Measurements from ENCODE around the gene HYAL2.

HYAL2 gene

GRCh38 chr3:50350527-50351322 is 28.2 kb upstream of the HYAL2 start, which contains the start of the genes CYB561D2 and NPRL2:
Gene CYB561D2, plus strand, starts transcription at chr3:50350862. Its CDS starts 572 bp downstream, at chr3:50351434.
Gene NPRL2, minus strand, starts transcription at chr3:50350775. Its CDS starts 123 bp downstream, at chr3:50350652.
- TF ChIP-seq SUZ12 (IDR thresholded peaks at IDR 0.05; ENCODE audit: extremely low read depth, insufficient read depth, insufficient read length) (no peak), ZNF274 (IDR thresholded peaks at IDR 0.05; ENCODE audit: low read depth, low read length) (no peak), YY1 (IDR thresholded peaks at IDR 0.05; ENCODE audit: insufficient read depth, insufficient read length) (no peak)
- H3K9me3 ChIP-seq (ENCODE audit: insufficient read depth, low read length) = no peaks in the 10 kb centered on the region
- peak within 1 kb of the TSS; percentile 96 for H3K9ac ChIP-seq (ENCODE audit: insufficient read length, low read depth)
- DNase-seq (ENCODE audit: low read depth, low spot score) = peak; percentile 85
- peaks cover 5% of the 10 kb centered on the region for H3K27me3 ChIP-seq (ENCODE audit: insufficient read depth, insufficient read length)
- peaks cover 62% of the 10 kb centered on the region for H3K36me3 ChIP-seq (ENCODE audit: insufficient read depth, insufficient read length, low read length)
- peaks cover 8% of the 10 kb centered on the region for H3K4me1 ChIP-seq (ENCODE audit: insufficient read depth, insufficient read length)
- peak within 1 kb of the TSS; percentile 100 for H3K4me3 ChIP-seq (ENCODE audit: insufficient read length, low read depth)

GRCh38 chr3:50350213-50350526 is 27.6 kb upstream of the HYAL2 start:
- TF ChIP-seq YY1 (IDR thresholded peaks at IDR 0.05; ENCODE audit: insufficient read depth, insufficient read length) = no peak
- no peak for TF ChIP-seq ZNF274 (IDR thresholded peaks at IDR 0.05; ENCODE audit: low read depth, low read length)
- no peak for TF ChIP-seq SUZ12 (IDR thresholded peaks at IDR 0.05; ENCODE audit: extremely low read depth, insufficient read depth, insufficient read length)
- no peak for DNase-seq (ENCODE audit: low read depth, low spot score)
- Histone ChIP-seq H3K9ac (ENCODE audit: insufficient read length, low read depth) (peak overlapping the region; percentile 96), H3K36me3 (ENCODE audit: insufficient read depth, insufficient read length, low read length) (peaks cover 56% of the 10 kb centered on the region), H3K4me1 (ENCODE audit: insufficient read depth, insufficient read length) (peaks cover 9% of the 10 kb centered on the region), H3K9me3 (ENCODE audit: insufficient read depth, low read length) (no peaks in the 10 kb centered on the region), H3K4me3 (ENCODE audit: insufficient read length, low read depth) (peak overlapping the region; percentile 100), H3K27me3 (ENCODE audit: insufficient read depth, insufficient read length) (peaks cover 10% of the 10 kb centered on the region)

- Histone ChIP-seq H3K27me3 (ENCODE audit: insufficient read depth, insufficient read length) (peaks cover 29% of the 10 kb centered on the region), H3K9ac (ENCODE audit: insufficient read length, low read depth) (no peak overlapping the region), H3K36me3 (ENCODE audit: insufficient read depth, insufficient read length, low read length) (peaks cover 32% of the 10 kb centered on the region), H3K4me1 (ENCODE audit: insufficient read depth, insufficient read length) (peaks cover 15% of the 10 kb centered on the region), H3K9me3 (ENCODE audit: insufficient read depth, low read length) (no peaks in the 10 kb centered on the region), H3K4me3 (ENCODE audit: insufficient read length, low read depth) (no peak overlapping the region)
- TF ChIP-seq SUZ12 (IDR thresholded peaks at IDR 0.05; ENCODE audit: extremely low read depth, insufficient read depth, insufficient read length) (no peak), ZNF274 (IDR thresholded peaks at IDR 0.05; ENCODE audit: low read depth, low read length) (no peak), YY1 (IDR thresholded peaks at IDR 0.05; ENCODE audit: insufficient read depth, insufficient read length) (no peak)
- DNase-seq (ENCODE audit: low read depth, low spot score) = no peak
Observed at GRCh38 chr3:50347187-50347813, 24.8 kb upstream of the HYAL2 start.

- H3K9ac ChIP-seq (ENCODE audit: insufficient read length, low read depth) = peak within 1 kb of the TSS; percentile 74
- no peak for TF ChIP-seq SUZ12 (IDR thresholded peaks at IDR 0.05; ENCODE audit: extremely low read depth, insufficient read depth, insufficient read length)
- no peak for TF ChIP-seq YY1 (IDR thresholded peaks at IDR 0.05; ENCODE audit: insufficient read depth, insufficient read length)
- no peak for TF ChIP-seq ZNF274 (IDR thresholded peaks at IDR 0.05; ENCODE audit: low read depth, low read length)
- H3K4me1 ChIP-seq (ENCODE audit: insufficient read depth, insufficient read length) = peaks cover 16% of the 10 kb centered on the region
- peaks cover 23% of the 10 kb centered on the region for H3K36me3 ChIP-seq (ENCODE audit: insufficient read depth, insufficient read length, low read length)
- peak within 1 kb of the TSS; percentile 31 for H3K4me3 ChIP-seq (ENCODE audit: insufficient read length, low read depth)
- DNase-seq (ENCODE audit: low read depth, low spot score) = peak; percentile 54
- peaks cover 36% of the 10 kb centered on the region for H3K27me3 ChIP-seq (ENCODE audit: insufficient read depth, insufficient read length)
- no peaks in the 10 kb centered on the region for H3K9me3 ChIP-seq (ENCODE audit: insufficient read depth, low read length)
Observed at GRCh38 chr3:50345586-50346234, 23.2 kb upstream of the HYAL2 start, which contains the start of gene ZMYND10. Gene ZMYND10, minus strand, starts transcription at chr3:50345732. Its CDS starts 153 bp downstream, at chr3:50345579.

GRCh38 chr3:50345008-50345407 is 22.5 kb upstream of the HYAL2 start:
- Histone ChIP-seq H3K4me3 (ENCODE audit: insufficient read length, low read depth) (peak overlapping the region; percentile 31), H3K36me3 (ENCODE audit: insufficient read depth, insufficient read length, low read length) (peaks cover 23% of the 10 kb centered on the region), H3K27me3 (ENCODE audit: insufficient read depth, insufficient read length) (peaks cover 40% of the 10 kb centered on the region), H3K9me3 (ENCODE audit: insufficient read depth, low read length) (no peaks in the 10 kb centered on the region), H3K4me1 (ENCODE audit: insufficient read depth, insufficient read length) (peaks cover 16% of the 10 kb centered on the region), H3K9ac (ENCODE audit: insufficient read length, low read depth) (peak overlapping the region; percentile 74)
- DNase-seq (ENCODE audit: low read depth, low spot score) = no peak
- TF ChIP-seq YY1 (IDR thresholded peaks at IDR 0.05; ENCODE audit: insufficient read depth, insufficient read length) (no peak), ZNF274 (IDR thresholded peaks at IDR 0.05; ENCODE audit: low read depth, low read length) (no peak), SUZ12 (IDR thresholded peaks at IDR 0.05; ENCODE audit: extremely low read depth, insufficient read depth, insufficient read length) (no peak)

- H3K36me3 ChIP-seq (ENCODE audit: insufficient read depth, insufficient read length, low read length) = peaks cover 8% of the 10 kb centered on the region
- peaks cover 18% of the 10 kb centered on the region for H3K4me1 ChIP-seq (ENCODE audit: insufficient read depth, insufficient read length)
- H3K27me3 ChIP-seq (ENCODE audit: insufficient read depth, insufficient read length) = peaks cover 40% of the 10 kb centered on the region
- no peak overlapping the region for H3K9ac ChIP-seq (ENCODE audit: insufficient read length, low read depth)
- no peak overlapping the region for H3K4me3 ChIP-seq (ENCODE audit: insufficient read length, low read depth)
- DNase-seq (ENCODE audit: low read depth, low spot score) = no peak
- no peaks in the 10 kb centered on the region for H3K9me3 ChIP-seq (ENCODE audit: insufficient read depth, low read length)
- TF ChIP-seq YY1 (IDR thresholded peaks at IDR 0.05; ENCODE audit: insufficient read depth, insufficient read length) (no peak), ZNF274 (IDR thresholded peaks at IDR 0.05; ENCODE audit: low read depth, low read length) (no peak)
Observed at GRCh38 chr3:50342813-50343633, 20.5 kb upstream of the HYAL2 start.
